ENCODE results near the gene TRIM14. TPM values are rescaled to one million over a fixed set of nuclear protein-coding genes. Genes with fewer than 3 reads are reported as not detected.
A peak's percentile ranks its signal among the peaks of the same experiment; 100 is the strongest.

TRIM14 gene
- total and polyA plus RNA-seq, 2 of the 13 experiments (the other 11 are each of a cell fraction or from before 2014, with no cell fraction given) = 9.2 to 13.0 TPM

DNA sequence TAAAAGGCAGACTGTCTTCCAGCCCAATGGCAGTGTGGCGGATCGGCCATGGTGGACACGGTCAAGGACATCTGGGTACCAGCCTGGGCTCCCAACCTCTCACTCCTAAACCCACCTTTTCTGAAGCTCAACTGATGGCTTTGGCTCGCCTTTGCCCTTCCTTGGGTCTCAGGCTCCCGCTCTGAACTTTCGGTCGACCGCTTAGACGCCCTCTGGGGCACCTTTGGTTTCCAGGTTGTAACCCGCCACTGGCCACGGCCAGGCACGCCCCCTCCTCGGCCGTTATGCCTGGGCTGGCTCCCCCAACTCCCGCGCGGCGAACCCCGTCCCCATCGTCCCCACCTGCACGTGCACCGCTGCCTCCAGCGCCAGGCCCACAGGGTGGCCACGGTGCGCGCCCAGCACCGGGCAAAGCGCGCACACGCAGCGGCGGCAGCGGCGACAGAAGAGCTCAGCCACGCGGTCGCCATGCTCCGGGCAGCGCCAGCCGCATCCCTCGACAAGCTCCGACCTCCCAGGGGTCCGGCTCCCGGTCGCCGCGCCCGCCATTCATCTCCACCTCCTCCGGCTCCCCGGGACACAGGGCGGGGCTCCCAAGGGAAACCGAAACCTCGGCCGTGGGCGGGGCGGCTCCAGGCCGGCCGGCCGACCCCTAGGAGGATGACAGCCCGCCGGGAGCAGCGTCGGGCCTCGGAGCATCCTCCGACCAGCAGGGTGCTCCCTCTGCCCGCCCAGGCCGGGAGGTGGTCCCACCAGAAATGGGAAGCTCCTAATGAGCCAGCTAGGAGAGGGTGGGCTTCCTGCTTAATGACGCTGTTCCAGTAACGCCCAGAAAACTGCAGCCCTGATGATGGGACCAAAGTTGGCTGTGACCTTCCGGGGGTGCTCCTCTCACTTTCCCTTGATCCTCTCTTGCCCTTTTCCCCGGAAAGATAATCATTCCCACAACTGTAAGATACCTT lies at the start of gene TRIM14 (continued):
- TF ChIP-seq, protein P1, sequence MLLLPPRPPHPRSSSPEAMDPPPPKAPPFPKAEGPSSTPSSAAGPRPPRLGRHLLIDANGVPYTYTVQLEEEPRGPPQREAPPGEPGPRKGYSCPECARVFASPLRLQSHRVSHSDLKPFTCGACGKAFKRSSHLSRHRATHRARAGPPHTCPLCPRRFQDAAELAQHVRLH (CRISPR knock-in tag; IDR thresholded peaks at IDR 0.05; ENCODE audit: borderline replicate concordance, low read depth) = peak; percentile 37; the same call in 1 of the 2 replicates
- TF ChIP-seq ZNF75D (CRISPR knock-in tag; IDR thresholded peaks at IDR 0.05; ENCODE audit: borderline replicate concordance) (no peak), SMAD9 (CRISPR knock-in tag; IDR thresholded peaks at IDR 0.05) (no peak; the same call in 1 of the 2 replicates), ZNF660 (CRISPR knock-in tag; IDR thresholded peaks at IDR 0.05; ENCODE audit: borderline replicate concordance, low read depth) (no peak), CC2D1A (CRISPR knock-in tag; IDR thresholded peaks at IDR 0.05) (no peak), NFIC (IDR thresholded peaks at IDR 0.05; ENCODE audit: low read length) (no peak), RXRA (CRISPR knock-in tag; IDR thresholded peaks at IDR 0.05) (no peak; the same call in none of the 2 replicates), E2F5 (CRISPR knock-in tag; conservative IDR thresholded peaks at IDR 0.05) (0 out of 2 replicates have a peak, but pooled peaks have one; percentile 24), ZFY (CRISPR knock-in tag; IDR thresholded peaks at IDR 0.05) (peak; percentile 76), STAG1 (CRISPR knock-in tag; IDR thresholded peaks at IDR 0.05) (peak; percentile 81), ZNF160 (CRISPR knock-in tag; IDR thresholded peaks at IDR 0.05) (no peak), CCDC6 (CRISPR knock-in tag; IDR thresholded peaks at IDR 0.05) (no peak), HES4 (CRISPR knock-in tag; IDR thresholded peaks at IDR 0.05; ENCODE audit: borderline replicate concordance) (peak; percentile 87; the same call in 1 of the 2 replicates)
- TF ChIP-seq, protein P2, sequence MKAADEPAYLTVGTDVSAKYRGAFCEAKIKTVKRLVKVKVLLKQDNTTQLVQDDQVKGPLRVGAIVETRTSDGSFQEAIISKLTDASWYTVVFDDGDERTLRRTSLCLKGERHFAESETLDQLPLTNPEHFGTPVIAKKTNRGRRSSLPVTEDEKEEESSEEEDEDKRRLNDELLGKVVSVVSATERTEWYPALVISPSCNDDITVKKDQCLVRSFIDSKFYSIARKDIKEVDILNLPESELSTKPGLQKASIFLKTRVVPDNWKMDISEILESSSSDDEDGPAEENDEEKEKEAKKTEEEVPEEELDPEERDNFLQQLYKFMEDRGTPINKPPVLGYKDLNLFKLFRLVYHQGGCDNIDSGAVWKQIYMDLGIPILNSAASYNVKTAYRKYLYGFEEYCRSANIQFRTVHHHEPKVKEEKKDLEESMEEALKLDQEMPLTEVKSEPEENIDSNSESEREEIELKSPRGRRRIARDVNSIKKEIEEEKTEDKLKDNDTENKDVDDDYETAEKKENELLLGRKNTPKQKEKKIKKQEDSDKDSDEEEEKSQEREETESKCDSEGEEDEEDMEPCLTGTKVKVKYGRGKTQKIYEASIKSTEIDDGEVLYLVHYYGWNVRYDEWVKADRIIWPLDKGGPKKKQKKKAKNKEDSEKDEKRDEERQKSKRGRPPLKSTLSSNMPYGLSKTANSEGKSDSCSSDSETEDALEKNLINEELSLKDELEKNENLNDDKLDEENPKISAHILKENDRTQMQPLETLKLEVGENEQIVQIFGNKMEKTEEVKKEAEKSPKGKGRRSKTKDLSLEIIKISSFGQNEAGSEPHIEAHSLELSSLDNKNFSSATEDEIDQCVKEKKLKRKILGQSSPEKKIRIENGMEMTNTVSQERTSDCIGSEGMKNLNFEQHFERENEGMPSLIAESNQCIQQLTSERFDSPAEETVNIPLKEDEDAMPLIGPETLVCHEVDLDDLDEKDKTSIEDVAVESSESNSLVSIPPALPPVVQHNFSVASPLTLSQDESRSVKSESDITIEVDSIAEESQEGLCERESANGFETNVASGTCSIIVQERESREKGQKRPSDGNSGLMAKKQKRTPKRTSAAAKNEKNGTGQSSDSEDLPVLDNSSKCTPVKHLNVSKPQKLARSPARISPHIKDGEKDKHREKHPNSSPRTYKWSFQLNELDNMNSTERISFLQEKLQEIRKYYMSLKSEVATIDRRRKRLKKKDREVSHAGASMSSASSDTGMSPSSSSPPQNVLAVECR (CRISPR knock-in tag; IDR thresholded peaks at IDR 0.05; ENCODE audit: borderline replicate concordance) = peak; percentile 90
- TF ChIP-seq, protein P3, sequence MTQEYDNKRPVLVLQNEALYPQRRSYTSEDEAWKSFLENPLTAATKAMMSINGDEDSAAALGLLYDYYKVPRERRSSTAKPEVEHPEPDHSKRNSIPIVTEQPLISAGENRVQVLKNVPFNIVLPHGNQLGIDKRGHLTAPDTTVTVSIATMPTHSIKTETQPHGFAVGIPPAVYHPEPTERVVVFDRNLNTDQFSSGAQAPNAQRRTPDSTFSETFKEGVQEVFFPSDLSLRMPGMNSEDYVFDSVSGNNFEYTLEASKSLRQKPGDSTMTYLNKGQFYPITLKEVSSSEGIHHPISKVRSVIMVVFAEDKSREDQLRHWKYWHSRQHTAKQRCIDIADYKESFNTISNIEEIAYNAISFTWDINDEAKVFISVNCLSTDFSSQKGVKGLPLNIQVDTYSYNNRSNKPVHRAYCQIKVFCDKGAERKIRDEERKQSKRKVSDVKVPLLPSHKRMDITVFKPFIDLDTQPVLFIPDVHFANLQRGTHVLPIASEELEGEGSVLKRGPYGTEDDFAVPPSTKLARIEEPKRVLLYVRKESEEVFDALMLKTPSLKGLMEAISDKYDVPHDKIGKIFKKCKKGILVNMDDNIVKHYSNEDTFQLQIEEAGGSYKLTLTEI (CRISPR knock-in tag; conservative IDR thresholded peaks at IDR 0.05) = no peak
- TF ChIP-seq, protein P4, sequence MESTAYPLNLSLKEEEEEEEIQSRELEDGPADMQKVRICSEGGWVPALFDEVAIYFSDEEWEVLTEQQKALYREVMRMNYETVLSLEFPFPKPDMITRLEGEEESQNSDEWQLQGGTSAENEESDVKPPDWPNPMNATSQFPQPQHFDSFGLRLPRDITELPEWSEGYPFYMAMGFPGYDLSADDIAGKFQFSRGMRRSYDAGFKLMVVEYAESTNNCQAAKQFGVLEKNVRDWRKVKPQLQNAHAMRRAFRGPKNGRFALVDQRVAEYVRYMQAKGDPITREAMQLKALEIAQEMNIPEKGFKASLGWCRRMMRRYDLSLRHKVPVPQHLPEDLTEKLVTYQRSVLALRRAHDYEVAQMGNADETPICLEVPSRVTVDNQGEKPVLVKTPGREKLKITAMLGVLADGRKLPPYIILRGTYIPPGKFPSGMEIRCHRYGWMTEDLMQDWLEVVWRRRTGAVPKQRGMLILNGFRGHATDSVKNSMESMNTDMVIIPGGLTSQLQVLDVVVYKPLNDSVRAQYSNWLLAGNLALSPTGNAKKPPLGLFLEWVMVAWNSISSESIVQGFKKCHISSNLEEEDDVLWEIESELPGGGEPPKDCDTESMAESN (CRISPR knock-in tag; conservative IDR thresholded peaks at IDR 0.05) = no peak
- TF ChIP-seq, protein P5, sequence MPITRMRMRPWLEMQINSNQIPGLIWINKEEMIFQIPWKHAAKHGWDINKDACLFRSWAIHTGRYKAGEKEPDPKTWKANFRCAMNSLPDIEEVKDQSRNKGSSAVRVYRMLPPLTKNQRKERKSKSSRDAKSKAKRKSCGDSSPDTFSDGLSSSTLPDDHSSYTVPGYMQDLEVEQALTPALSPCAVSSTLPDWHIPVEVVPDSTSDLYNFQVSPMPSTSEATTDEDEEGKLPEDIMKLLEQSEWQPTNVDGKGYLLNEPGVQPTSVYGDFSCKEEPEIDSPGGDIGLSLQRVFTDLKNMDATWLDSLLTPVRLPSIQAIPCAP (CRISPR knock-in tag; IDR thresholded peaks at IDR 0.05; ENCODE audit: low read depth) = peak; percentile 87; the same call in 1 of the 2 replicates

Data from HepG2 (cell line).